Measurements from ENCODE around the gene DENND4A. TPM values are rescaled to one million over a fixed set of nuclear protein-coding genes. Genes with fewer than 3 reads are reported as not detected.

The DENND4A gene
- total RNA-seq, 4 donors from 2014 or later: 20.3 to 42.3 (median 33.7) TPM

DNA sequence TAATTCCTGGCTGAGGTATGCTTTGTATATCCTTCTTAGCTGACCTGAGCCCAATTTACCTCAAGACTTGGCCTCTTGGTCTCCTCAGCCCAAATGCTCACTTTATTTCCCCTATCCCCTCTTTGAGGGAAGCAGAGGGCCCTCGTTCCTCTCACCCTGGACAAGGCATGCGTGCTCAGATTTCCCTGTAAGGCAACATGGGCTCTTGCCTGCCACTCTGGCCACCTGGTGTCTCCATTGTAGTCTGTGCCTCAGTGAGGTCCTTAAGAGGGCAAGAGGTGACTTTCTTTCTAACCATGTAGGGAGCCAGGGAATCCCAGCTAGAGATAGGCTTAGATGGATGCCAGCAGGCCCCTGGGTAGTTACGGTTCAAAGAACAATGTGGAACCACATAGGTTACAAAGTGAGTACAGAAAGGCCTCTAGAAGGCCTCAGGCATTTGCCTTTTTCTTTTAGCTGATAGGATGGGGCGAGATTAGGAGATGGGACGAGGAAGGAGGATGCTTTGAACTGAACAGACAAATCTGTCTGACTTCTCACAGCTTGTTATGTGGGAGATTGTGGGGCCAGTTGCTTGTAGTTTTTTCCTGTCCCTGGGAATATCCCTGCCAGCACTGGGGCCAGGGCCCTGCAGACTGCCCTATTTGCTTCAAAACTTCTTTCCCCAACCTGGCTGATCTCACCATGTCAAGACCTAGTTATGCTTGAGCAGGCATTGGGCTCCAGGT lies 180.0 kb downstream of the DENND4A start:
- Histone ChIP-seq H3K4me3 (peak overlapping the region; percentile 69 to 74), H3K4me1 (peaks cover 6 to 37% (median 18%) of the 10 kb centered on the region in 3 donors), H3K9me3 (no peaks in the 10 kb centered on the region), H3K36me3 (no peaks in the 10 kb centered on the region), H3K27me3 (no peaks in the 10 kb centered on the region), H3K27ac (peak overlapping the region; percentile 83 to 96 (median 92))
- no peak for ATAC-seq
- TF ChIP-seq, protein P1, sequence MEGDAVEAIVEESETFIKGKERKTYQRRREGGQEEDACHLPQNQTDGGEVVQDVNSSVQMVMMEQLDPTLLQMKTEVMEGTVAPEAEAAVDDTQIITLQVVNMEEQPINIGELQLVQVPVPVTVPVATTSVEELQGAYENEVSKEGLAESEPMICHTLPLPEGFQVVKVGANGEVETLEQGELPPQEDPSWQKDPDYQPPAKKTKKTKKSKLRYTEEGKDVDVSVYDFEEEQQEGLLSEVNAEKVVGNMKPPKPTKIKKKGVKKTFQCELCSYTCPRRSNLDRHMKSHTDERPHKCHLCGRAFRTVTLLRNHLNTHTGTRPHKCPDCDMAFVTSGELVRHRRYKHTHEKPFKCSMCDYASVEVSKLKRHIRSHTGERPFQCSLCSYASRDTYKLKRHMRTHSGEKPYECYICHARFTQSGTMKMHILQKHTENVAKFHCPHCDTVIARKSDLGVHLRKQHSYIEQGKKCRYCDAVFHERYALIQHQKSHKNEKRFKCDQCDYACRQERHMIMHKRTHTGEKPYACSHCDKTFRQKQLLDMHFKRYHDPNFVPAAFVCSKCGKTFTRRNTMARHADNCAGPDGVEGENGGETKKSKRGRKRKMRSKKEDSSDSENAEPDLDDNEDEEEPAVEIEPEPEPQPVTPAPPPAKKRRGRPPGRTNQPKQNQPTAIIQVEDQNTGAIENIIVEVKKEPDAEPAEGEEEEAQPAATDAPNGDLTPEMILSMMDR (IDR thresholded peaks at IDR 0.05): no peak
- TF ChIP-seq EP300 (IDR thresholded peaks at IDR 0.05) (no peak), POLR2A (IDR thresholded peaks at IDR 0.05) (no peak), POLR2AphosphoS5 (IDR thresholded peaks at IDR 0.05) (no peak)
- 55 to 83% methylated on average over 2 to 5 of the region's 5 CpGs for WGBS, 2 donors (ENCODE audit: low coverage in 1 of 2)

DNA sequence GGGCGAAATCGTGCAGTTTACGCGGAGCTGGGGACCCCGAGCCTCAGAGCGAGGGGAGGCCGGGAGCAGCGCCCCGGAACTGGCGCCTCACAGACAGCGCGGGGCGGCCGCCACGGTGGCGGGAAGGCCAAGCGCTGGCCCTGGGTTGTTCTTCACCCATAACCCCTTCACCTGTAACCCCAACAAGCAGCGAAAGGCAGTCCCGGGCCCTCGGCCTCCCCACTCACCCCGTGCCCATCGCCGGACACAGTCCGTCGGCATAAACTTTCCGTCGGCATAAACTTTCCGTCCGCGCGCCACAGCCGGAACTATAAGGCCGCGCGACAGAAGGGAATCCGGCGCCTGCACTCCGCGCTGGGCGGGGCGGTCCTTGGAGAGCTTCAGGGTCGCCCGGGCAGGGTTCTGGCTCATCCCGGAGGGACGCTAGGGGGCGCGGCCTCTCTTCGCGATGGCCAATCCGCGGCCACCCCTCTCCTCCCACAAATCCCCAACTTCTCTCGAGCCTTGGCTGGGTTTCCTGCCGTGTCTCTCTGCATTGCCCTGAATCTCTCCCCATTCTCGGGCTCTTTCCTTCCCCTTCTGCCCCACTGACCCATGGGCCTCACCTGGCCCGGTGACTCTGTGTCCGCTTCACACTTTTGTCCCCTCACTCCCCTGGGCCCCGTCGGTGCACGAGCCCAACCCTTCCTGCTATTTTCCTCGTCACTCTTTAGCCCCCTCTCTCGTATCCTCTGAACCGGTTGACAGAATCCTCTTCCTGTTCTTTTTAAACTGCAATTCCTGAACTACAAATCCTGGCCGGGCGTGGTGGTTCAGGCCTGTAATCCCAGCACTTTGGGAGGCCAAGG lies 181.0 kb downstream of the DENND4A start, which contains the start of gene INTS14:
Gene INTS14, minus strand, starts transcription at position 261 of the 848 bp plus-strand sequence. CDS start 3,751 bp downstream, outside the sequence.
- H3K9me3 ChIP-seq: no peaks in the 10 kb centered on the region
- H3K4me3 ChIP-seq: peak within 1 kb of the TSS; percentile 69 to 74
- H3K27me3 ChIP-seq: no peaks in the 10 kb centered on the region
- peak; percentile 99 for ATAC-seq
- no peaks in the 10 kb centered on the region for H3K36me3 ChIP-seq
- H3K27ac ChIP-seq: peak within 1 kb of the TSS; percentile 83 to 96 (median 92)
- WGBS, 2 donors (ENCODE audit: low coverage in 1 of 2): 2 to 20% methylated on average over 1 to 10 of the region's 64 CpGs
- TF ChIP-seq, protein P1 (IDR thresholded peaks at IDR 0.05): peak; percentile 15 to 84 (median 47)
- TF ChIP-seq POLR2A (IDR thresholded peaks at IDR 0.05) (peak; percentile 68 to 79), EP300 (IDR thresholded peaks at IDR 0.05) (no peak), POLR2AphosphoS5 (IDR thresholded peaks at IDR 0.05) (peak; percentile 89)
- peaks cover 6 to 37% (median 18%) of the 10 kb centered on the region in 3 donors for H3K4me1 ChIP-seq

Small RNA genes within 50 kb of the gene (small RNA-seq; reads per million reads assigned to genes)
- gene MIR4511: 0 reads per million in 4 donors
- gene SNORD13E: 0 reads per million in 4 donors

Other genes with a start within 250 kb of the DENND4A start
- gene INTS14, start 181.2 kb downstream of the DENND4A start, total RNA-seq: 10 to 100 TPM; 23.8 to 33.5 (median 28.8) TPM
- 1 to 10 TPM; 2.7 to 4.6 (median 3.9) TPM for gene SLC24A1, start 170.4 kb downstream of the DENND4A start, total RNA-seq
- 100 to 1,000 TPM; 120 to 257 (median 135) TPM for gene RAB11A, start 77.2 kb upstream of the DENND4A start, total RNA-seq

Data from gastroesophageal sphincter (tissue), 4 donors.